HepG2 (cell line): ENCODE results near the gene DNASE1L2. TPM values are rescaled to one million over a fixed set of nuclear protein-coding genes. Genes with fewer than 3 reads are reported as not detected.

Source experiments
- ATF1 ChIP-seq: IDR thresholded peaks from 2 replicates; pipeline ENCODE4 v1.6.1; 2016; ENCODE audit warnings: mild to moderate bottlenecking, control low read depth
- EP300 ChIP-seq, 3 experiments: sonication (generic) in 1 of 3; formaldehyde crosslinking in 1 of 3; IDR thresholded peaks; 2 replicates each; pipeline versions ENCODE4 v1.5.1 to v1.6.1; 2011 to 2020; ENCODE audit warnings: low read depth in 2 of 3, low read length in 2 of 3, borderline replicate concordance in 1 of 3, improper control_type of control experiment in 1 of 3, mild to moderate bottlenecking in 1 of 3, missing genetic modification reagents in 1 of 3, moderate library complexity in 1 of 3
- GATAD2A ChIP-seq: IDR thresholded peaks from 2 replicates; pipeline ENCODE4 v1.6.1; 2016
- HCFC1 ChIP-seq: fragments of 150-350 bp; IDR thresholded peaks from 2 replicates; pipeline ENCODE4 v1.6.1; 2014; ENCODE audit warnings: low read depth, low read length
- HDAC1 ChIP-seq: sonication (generic); formaldehyde crosslinking; IDR thresholded peaks from 2 replicates; pipeline ENCODE4 v1.5.1; 2020; ENCODE audit warnings: mild to moderate bottlenecking, missing genetic modification reagents
- HDAC2 ChIP-seq: sonication (generic); formaldehyde crosslinking; IDR thresholded peaks from 2 replicates; pipeline ENCODE4 v1.4.0; 2020; ENCODE audit warnings: missing genetic modification reagents
- KAT7 ChIP-seq: IDR thresholded peaks from 2 replicates; pipeline ENCODE4 v1.6.1; 2018; ENCODE audit warnings: borderline replicate concordance, missing compliant biosample characterization
- KDM4B ChIP-seq: sonication (generic); formaldehyde crosslinking; IDR thresholded peaks from 2 replicates; pipeline ENCODE4 v1.4.0; 2020; ENCODE audit warnings: missing genetic modification reagents
- KLF13 ChIP-seq: sonication (generic); formaldehyde crosslinking; IDR thresholded peaks from 2 replicates; pipeline ENCODE4 v1.4.0; 2020; ENCODE audit warnings: mild to moderate bottlenecking, missing genetic modification reagents
- MEIS1 ChIP-seq: sonication (generic); formaldehyde crosslinking; IDR thresholded peaks from 2 replicates; pipeline ENCODE4 v1.9.0; 2021; ENCODE audit warnings: mild to moderate bottlenecking, missing genetic modification reagents, moderate library complexity, borderline replicate concordance
- MIER2 ChIP-seq: IDR thresholded peaks from 2 replicates; pipeline ENCODE4 v1.6.1; 2016; ENCODE audit warnings: missing biosample characterization, missing genetic modification reagents
- NBN ChIP-seq: fragments of 450-650 bp; conservative IDR thresholded peaks from 2 replicates; pipeline ENCODE4 v1.6.1; 2017
- PHB2 ChIP-seq: fragments of 450-650 bp; IDR thresholded peaks from 2 replicates; pipeline ENCODE4 v1.6.1; 2018; ENCODE audit not compliant: partially characterized antibody
- PHF8 ChIP-seq: sonication (generic); formaldehyde crosslinking; IDR thresholded peaks from 2 replicates; pipeline ENCODE4 v1.5.0; 2020; ENCODE audit warnings: missing genetic modification reagents
- PITX1 ChIP-seq: sonication (generic); formaldehyde crosslinking; IDR thresholded peaks from 2 replicates; pipeline ENCODE4 v1.5.1; 2020; ENCODE audit warnings: mild to moderate bottlenecking, missing genetic modification reagents
- SKI ChIP-seq: fragments of 450-650 bp; IDR thresholded peaks from one replicate; pipeline ENCODE4 v1.6.1; 2018; ENCODE audit warnings: mild to moderate bottlenecking; ENCODE audit not compliant: partially characterized antibody
- SRSF1 ChIP-seq: fragments of 200-400 bp; formaldehyde crosslinking; optimal IDR thresholded peaks from 2 replicates; pipeline ENCODE3; 2017; ENCODE audit warnings: mild to moderate bottlenecking, low read depth, low read length, moderate library complexity
- TCF7 ChIP-seq: sonication (generic); IDR thresholded peaks from 2 replicates; pipeline ENCODE4 v1.6.1; 2016; ENCODE audit warnings: antibody characterized with exemption, low read depth
- ZC3H4 ChIP-seq: sonication (generic); formaldehyde crosslinking; IDR thresholded peaks from 2 replicates; pipeline ENCODE4 v1.4.0; 2020; ENCODE audit warnings: missing genetic modification reagents, borderline replicate concordance
- ZNF17 ChIP-seq: sonication (generic); formaldehyde crosslinking; IDR thresholded peaks from 2 replicates; pipeline ENCODE4 v1.5.0; 2020; ENCODE audit warnings: mild to moderate bottlenecking, missing genetic modification reagents
- ZNF589 ChIP-seq: sonication (generic); formaldehyde crosslinking; conservative IDR thresholded peaks from 2 replicates; pipeline ENCODE4 v1.8.0; 2022; ENCODE audit warnings: mild to moderate bottlenecking, moderate library complexity, missing genetic modification reagents
- ZNF644 ChIP-seq: IDR thresholded peaks from 2 replicates; pipeline ENCODE4 v1.6.1; 2016; ENCODE audit warnings: low read depth
- ZNF652 ChIP-seq: IDR thresholded peaks from 2 replicates; pipeline ENCODE4 v1.6.1; 2016; ENCODE audit warnings: low read depth, borderline replicate concordance
- polyA plus RNA-seq, 8 experiments: library from polyadenylated mRNA; depleted of rRNA in 3 of 8; stranded (reverse) in 7 of 8; unstranded in 1 of 8; fragments of >200 nt; fragmentation: Illumina TruSeq in 4 of 8; extraction: Trizol in 4 of 8; gene quantifications; 2 replicates each; pipeline versions ENCODE4 v1.2.1 to v1.2.3, GENCODE V29; 2011 to 2016; ENCODE audit warnings: low read depth in 4 of 8, missing spikeins in 1 of 8, mixed read lengths in 1 of 8; ENCODE audit not compliant: insufficient read depth in 1 of 8
- total RNA-seq, 5 experiments: library from RNA; depleted of rRNA; stranded (reverse); fragments of >200 nt; fragmentation: Illumina TruSeq; extraction: Trizol; gene quantifications; 2 replicates each; pipeline ENCODE4 v1.2.3, GENCODE V29; 2016; ENCODE audit warnings: low read depth in 1 of 5
- TF ChIP-seq, protein P1 (sequence below): sonication (generic); formaldehyde crosslinking; IDR thresholded peaks from 2 replicates; pipeline ENCODE4 v1.5.0; 2020; ENCODE audit warnings: missing genetic modification reagents, mild to moderate bottlenecking, borderline replicate concordance
- TF ChIP-seq, protein P2 (sequence below), 2 experiments: fragments of 450-650 bp in 1 of 2; sonication (generic) in 1 of 2; formaldehyde crosslinking; IDR thresholded peaks; 2 replicates each; pipeline versions ENCODE4 v1.5.0 to v1.8.0; 2020 to 2022; ENCODE audit warnings: mild to moderate bottlenecking in 1 of 2, missing genetic modification reagents in 1 of 2
- TF ChIP-seq, protein P3 (sequence below): fragments of 450-650 bp; IDR thresholded peaks from 2 replicates; pipeline ENCODE4 v1.6.1; 2017

The DNASE1L2 gene
- total and polyA plus RNA-seq, 2 of the 13 experiments (the other 11 are each of a cell fraction or from before 2014, with no cell fraction given): 0.44 to 0.50 TPM

DNA sequence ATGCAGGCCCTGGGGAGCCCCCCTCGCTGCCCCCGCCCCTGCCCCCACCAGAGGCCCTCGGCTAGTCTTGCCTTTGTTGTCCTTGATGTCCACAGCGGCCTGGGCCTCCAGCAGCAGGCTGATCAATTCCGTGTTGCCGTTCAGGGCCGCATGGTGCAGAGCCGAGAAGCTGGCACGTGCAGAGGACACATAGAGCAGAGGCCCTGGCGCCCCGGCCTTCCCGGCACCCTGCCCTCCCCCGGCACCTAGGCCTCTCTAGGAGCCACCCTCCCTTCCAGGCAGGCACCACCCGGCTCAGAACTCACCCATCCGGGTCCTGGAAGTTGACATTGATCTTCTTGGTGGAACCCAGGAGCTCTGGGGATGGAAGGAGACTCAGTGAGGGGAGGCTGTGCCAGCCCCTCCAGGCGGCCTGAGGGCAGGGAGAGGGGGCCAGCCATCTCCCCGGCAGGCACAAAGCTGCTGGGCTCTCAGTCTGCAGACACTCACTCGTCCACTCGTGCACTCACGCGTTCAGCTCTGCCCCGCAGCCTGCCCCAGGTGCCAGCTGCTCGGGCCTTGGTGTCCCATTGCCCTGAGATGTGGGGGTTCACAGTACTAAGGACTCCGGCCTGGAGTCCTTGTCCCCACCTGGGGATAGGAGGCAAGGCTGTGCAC, 46.1 kb upstream of the DNASE1L2 start (continued):
- TF ChIP-seq GATAD2A (peak; percentile 30; the same call in 1 of the 2 replicates), TCF7 (peak; percentile 33; the same call in 1 of the 2 replicates), NBN (no peak), ZNF644 (no peak), PHF8 (no peak), ZNF652 (CRISPR knock-in tag) (no peak), PITX1 (CRISPR knock-in tag) (no peak), MIER2 (CRISPR knock-in tag) (no peak), MEIS1 (CRISPR knock-in tag) (peak; percentile 34; the same call in 1 of the 2 replicates), EP300 (IDR thresholded peaks at IDR 0.05; ENCODE audit: low read depth in 2 of 2, low read length in 2 of 2) (peak in 1 of 2 experiments; percentile 1; a peak in 1 of 4 replicates), EP300 (CRISPR knock-in tag; IDR thresholded peaks at IDR 0.05; ENCODE audit: borderline replicate concordance) (no peak), KLF13 (no peak), SKI (no peak), HCFC1 (no peak), KAT7 (CRISPR knock-in tag) (no peak), SRSF1 (no peak), ATF1 (CRISPR knock-in tag) (no peak), KDM4B (CRISPR knock-in tag) (no peak), ZNF589 (CRISPR knock-in tag) (no peak), HDAC1 (CRISPR knock-in tag) (no peak), ZC3H4 (no peak), HDAC2 (CRISPR knock-in tag) (no peak), PHB2 (no peak), ZNF17 (CRISPR knock-in tag) (no peak)
- TF ChIP-seq, protein P1, sequence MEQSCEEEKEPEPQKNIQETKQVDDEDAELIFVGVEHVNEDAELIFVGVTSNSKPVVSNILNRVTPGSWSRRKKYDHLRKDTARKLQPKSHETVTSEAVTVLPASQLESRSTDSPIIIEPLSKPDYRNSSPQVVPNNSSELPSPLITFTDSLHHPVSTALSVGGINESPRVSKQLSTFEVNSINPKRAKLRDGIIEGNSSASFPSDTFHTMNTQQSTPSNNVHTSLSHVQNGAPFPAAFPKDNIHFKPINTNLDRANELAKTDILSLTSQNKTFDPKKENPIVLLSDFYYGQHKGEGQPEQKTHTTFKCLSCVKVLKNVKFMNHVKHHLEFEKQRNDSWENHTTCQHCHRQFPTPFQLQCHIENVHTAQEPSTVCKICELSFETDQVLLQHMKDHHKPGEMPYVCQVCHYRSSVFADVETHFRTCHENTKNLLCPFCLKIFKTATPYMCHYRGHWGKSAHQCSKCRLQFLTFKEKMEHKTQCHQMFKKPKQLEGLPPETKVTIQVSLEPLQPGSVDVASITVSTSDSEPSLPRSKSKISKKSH: no peak
- TF ChIP-seq, protein P2, sequence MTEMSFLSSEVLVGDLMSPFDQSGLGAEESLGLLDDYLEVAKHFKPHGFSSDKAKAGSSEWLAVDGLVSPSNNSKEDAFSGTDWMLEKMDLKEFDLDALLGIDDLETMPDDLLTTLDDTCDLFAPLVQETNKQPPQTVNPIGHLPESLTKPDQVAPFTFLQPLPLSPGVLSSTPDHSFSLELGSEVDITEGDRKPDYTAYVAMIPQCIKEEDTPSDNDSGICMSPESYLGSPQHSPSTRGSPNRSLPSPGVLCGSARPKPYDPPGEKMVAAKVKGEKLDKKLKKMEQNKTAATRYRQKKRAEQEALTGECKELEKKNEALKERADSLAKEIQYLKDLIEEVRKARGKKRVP (CRISPR knock-in tag; IDR thresholded peaks at IDR 0.05): no peak
- TF ChIP-seq, protein P3, sequence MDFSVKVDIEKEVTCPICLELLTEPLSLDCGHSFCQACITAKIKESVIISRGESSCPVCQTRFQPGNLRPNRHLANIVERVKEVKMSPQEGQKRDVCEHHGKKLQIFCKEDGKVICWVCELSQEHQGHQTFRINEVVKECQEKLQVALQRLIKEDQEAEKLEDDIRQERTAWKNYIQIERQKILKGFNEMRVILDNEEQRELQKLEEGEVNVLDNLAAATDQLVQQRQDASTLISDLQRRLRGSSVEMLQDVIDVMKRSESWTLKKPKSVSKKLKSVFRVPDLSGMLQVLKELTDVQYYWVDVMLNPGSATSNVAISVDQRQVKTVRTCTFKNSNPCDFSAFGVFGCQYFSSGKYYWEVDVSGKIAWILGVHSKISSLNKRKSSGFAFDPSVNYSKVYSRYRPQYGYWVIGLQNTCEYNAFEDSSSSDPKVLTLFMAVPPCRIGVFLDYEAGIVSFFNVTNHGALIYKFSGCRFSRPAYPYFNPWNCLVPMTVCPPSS: no peak
